Measurements from ENCODE around the gene FGGY.
"Not testable (repeated sequence)": the region's sequence is repeated elsewhere in the genome, so short reads cannot be mapped to it uniquely, and the experiment has no call there.

The FGGY gene

DNA sequence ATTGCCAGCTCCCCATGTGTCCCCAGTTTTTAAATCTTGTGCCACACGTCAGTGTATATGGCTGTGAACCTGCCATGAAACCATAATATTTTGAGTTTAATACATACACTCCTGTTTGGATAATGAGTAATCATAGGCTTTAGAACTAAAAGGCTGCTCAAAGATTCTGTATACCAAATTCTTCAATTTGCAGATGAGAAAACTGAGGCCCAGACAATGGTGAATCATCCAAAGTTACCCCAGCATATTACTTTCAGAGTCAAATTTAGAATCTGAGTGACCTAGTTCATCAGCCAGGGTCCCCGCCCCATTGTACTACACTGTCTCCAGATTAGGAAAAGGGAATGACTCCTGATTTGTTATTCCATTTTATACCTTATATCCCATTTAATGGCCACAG, 224.6 kb downstream of the FGGY start:
- DNase-seq, result no peak

DNA sequence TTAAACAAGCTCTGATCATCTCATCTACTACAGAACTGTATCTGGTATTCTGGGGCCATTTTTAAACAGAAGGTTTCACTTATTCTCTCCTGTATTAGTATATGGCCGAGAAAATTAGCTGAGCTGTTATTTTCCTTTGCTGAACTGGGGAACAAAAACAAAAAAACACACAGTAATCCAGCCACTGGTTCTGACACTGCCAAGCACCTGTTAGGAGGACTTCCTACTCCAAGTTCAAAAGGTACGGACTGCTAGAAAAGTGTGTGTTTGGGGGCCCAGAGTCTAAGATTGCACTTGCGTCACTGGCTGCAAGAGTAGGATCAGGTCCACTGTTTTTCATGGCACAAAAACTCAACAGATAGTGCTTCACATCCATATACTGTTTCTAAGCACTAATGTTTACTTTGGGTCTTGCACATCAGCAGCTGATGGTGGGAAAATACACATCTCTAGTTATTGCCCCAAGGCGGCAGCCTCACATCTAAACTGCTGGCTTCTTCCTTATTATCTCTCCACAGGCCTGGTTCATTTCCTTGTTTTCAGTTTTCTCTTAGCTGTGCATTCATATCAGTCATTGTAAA, 226.1 kb downstream of the FGGY start:
- DNase-seq, result no peak

DNA sequence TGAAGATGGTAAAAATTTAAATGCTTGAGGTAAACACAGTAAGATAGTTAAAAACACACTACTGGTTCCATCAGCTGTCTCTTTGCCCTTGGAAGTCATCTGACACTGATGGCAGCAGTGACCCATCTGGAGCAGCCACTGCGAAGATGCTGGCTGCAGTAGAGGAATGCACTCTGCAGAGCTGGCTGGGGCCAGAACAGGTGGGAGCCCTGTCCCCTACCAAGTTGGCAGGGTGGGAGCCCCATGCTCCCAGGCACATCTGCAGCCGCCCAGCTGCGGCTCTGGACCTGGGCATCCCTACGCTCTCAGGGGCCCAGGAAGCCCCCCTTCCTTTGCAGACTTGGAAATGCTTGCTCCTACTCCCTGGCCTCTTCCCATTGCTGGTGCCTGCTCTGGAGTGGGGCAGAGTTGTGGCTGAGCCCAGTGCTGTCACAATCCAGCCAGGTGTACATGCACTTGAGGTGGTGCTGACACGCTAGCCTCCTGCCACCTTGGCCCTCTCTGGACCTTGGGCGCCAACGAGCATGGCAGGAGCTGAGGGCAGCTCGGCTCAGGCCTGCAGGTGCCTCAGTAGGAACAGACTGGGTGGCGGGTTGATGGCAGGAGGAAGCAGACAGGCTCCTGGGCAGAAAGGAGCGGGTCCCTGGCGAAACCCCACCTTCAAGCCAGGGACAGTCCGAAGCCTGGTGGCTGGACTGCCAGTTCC, 227.0 kb downstream of the FGGY start:
- DNase-seq, result no peak

DNA sequence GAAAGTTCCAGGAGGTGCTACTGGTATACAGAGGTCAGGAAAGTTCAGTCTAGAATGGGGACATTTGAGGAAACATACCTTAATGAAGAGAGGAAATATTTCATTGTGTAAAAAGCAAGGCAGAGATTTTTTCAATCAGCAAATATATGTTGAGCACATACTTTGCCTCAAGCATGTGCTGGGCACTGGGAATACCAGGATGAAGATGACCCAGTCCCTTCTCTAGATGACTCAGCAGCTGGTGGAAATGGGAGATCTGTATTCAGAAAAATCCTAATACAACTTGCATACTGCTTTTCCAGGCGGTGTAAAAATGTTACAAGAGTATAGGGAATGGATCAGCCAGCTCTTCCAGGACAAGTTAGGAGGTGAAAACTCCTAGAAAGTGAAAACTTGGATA, 229.3 kb downstream of the FGGY start:
- no peak for DNase-seq

DNA sequence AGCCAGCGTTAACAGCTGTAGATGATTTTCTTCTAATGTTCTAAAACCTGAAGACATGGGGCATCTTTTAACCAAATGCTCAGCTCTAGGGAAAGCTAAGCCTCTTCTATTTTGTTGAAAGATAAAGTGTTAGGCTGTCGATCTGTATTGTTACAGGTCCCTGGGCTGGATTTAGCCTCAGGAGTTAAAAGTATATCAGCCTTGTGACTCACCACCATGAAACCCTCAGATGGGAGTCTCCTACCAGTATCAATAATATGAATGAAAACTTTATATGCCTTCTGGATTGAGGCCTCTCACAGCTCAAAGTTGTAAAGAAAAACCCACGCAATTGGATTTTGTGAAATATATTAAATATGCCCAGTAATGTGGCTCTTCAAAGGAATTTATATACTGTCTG, 231.6 kb downstream of the FGGY start:
- no peak for DNase-seq

DNA sequence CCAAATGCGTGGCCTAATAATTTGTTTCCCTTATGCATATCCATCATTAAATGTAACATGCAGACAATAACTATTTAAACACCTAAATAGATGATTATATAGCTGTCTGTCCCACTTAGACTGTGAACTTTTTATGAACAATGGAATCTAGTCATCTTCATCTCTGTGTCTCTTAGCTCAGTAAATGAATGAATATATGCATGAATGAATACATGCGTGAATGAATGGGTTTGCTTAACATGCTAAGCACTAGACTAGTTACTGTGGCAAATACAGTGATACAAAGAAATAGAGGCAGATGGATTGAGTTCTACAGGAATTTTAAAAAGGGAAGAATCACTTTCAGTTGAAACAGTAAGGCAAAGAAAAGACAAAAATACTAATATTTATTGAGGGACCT, 232.0 kb downstream of the FGGY start:
- DNase-seq, result no peak

DNA sequence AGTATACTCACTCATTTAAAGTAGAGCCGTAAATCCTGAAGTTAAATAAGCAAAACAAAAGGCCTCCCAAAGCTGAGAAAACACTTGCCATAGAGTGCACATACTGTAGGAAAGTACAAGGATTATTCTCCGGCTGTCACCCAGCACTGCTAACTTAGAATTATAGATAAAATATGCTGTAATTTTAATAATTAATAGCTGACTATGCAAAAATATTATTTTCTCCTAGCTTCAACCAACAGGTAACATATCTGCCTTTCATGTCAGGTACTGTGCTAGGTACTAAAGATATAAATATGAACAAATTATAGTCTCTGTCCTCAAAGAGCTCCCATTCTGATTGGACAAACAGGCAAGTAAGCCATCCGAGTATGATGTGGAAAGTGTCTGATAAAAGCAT, 233.2 kb downstream of the FGGY start:
- DNase-seq, result no peak

DNA sequence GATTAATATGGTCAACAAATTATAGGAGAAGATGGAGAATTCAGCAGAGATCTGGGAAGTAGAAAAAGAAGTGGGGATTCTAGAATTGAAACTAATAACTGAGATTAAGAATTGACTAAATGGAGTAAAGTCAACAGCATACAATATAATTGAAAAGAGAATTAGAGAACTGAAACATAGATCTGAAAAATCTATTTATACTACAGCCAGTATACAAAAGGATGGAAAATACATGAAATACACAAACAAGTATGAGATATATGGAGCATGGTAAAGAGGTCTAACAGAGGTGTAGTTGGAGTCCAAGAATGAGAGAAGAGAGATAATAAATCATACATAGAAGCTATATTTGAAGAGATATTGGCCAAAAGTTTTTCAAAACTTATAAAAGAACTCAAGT, 235.2 kb downstream of the FGGY start:
- no peak for DNase-seq

DNA sequence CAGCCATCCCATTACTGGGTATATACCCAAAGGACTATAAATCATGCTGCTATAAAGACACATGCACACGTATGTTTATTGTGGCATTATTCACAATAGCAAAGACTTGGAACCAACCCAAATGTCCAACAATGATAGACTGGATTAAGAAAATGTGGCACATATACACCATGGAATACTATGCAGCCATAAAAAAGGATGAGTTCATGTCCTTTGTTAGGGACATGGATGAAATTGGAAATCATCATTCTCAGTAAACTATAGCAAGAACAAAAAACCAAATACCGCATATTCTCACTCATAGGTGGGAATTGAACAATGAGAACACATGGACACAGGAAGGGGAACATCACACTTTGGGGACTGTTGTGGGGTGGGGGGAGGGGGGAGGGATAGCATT, 241.6 kb downstream of the FGGY start:
- DNase-seq, result not testable (repeated sequence)

DNA sequence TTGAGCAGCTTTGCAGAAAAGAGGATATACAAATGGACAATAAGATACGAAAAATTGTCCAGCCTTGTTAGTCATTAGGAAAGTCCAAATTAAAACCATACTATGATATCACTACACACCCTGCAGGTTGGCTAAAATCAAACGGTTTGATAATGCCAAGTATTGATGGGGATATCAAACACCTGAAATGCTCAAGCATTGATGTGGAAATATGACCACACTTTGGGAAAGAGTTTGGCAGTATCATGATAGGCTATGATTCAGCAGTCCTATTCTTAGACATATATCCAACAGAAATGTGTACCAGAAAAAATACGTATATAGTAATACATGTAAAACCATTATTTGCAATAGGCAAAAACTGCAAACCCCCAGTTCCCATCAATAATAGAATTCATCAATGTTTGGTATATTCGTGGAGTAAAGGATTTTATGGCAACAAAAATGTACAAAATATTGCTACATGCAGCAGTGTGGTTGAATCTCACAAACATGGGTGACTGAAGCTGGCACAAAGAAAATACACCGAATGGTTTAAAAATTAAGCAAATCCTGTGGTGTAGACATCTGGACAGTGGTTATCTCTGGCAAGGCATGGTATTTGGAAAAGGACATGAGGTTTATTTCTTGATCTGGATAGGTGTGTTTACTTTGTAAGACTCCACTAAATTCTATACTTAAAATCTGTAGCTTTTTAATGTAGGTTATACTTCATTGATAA, 243.2 kb downstream of the FGGY start:
- no peak for DNase-seq

DNA sequence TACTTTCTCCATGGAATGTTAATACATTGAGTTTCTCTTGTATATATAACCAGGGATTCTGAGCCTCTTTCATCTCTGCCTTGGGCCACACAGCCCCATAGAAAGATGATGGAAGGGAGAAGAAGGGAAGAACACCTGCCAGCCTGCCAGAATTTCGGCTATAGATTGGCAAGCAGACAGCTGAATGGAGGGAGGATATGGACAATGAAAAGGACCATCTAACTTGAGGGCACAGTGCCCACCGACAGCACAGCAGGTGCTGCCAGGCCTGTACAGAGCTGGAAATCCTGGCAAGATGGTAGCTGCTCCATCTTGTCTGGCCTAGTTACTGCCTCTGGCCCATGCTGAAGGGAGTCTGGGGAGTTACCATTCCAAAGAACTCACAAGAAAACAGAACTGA, 244.3 kb downstream of the FGGY start:
- DNase-seq, result no peak

DNA sequence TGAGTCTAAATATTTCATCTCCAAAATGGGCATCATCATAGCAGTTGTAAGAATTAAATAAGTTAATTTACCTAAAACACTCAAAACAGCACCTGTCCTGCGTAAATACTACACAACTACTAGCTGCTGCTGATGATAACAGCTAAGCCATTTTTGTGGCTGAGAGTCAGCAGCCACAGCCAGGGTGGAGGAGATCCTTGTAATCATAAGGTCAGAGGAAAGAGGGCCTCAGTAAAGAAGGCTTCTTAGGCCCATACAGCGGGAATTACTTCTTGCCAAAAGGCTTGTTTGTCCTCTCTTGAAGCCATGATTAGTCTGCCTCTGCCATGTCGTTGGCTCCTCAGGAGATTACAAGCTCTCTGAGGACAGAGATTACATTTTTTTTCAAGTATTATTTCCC, 245.0 kb downstream of the FGGY start:
- no peak for DNase-seq

DNA sequence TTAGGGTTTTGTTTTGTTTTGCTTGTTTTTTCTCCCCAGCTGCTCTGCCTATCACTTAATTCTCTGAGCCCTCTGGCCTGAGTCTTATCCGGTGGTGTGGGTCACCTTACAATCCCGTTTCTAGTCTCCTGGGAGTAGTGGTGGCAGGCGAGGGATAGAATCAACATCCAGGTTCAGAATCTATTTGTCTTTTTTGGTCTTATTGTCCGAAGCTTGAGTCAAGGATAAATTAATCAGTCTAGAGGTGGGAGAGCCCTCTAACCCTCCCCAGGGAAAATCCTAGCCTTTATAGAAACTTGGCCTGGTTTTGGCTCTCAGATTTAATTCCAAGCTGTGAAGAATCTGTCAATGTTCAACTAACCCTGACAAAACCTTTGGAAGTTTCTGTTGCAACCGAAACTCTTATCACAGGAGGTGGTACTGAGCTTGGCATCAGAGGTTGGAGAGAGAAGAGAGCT, 246.3 kb downstream of the FGGY start:
- DNase-seq, result no peak

DNA sequence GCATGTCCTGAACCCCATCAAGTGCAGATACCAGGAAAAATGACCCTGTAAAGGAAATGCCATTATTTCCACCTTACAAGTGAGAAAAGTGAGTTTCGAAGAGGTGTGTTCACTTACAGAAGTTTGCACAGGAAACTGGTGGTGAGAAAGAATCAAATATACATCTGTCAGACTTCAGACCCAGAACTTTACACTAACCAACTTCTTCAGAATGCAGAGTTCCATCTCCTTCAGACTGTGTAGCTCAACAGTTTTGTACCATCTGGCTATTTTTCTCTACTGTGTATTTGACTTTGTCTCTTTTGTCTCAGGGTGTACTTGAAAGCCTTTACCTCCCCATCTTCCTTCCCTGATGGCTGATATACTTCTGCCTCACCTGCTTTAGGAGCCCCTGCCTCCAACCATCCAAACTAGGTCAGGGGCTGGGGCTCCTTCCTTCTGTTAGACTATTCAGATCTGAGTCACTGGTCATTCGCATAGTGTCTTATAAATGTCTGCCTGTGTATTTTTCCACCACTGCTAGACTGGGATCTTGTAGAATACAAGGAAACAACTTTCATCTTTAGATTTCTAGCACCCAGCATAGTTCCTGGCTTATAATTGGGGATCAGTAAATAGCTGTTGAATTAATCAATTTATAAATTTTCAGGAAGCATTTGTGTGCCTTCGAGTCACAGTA, 247.9 kb downstream of the FGGY start:
- no peak for DNase-seq

DNA sequence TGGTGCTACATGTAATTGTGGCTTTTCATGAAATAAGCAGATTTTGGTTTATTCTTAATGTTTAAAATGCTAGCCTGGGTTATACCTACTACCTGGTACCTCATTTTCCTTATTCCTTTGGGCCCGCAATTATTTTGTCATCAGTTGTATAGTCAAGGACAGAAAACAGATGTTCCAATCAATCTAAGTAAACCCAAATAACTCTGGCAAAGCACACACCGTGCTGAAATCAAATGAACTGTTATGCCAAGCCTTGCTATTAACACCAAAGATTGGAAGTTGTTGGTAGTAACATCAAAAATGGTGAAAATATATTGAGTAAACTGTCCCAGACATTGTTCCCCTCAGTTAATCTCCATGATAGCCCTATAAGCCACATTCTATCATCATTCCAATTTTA, 248.9 kb downstream of the FGGY start:
- DNase-seq, result no peak

DNA sequence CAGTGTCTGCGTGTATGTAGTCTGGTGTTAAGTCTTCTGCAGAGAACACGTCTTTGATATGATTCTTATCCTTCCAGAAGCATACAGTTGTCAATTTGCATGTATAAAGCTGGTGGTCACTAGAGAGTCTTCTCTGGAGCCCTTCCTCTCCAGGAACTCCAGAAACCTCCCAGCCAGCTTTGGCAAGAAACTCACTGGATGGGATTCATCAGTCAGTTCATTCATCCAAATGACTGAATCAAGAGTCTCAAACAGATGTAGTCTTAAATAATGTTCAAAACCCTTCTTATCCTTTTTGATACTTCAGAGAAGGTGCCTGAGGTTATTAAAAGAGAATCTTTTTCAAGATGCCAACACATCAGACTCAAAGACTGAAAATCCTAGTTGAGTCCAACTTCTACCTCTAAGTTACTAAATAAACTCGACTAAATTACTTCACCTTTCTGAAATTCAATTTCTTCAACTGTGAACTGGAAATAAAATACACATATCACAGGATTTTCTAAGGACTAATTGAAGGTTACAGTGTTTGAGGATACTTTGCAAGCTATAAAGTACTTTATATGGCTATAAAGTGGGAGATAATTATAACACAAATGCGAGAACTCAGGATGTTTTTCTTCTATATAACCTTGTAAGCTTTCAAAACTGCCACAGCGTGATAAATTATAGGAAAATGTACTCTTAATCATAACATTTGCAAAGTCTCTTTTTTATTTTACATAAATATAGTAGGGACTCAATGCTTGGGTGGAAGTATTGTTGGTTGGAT, 252.4 kb downstream of the FGGY start:
- DNase-seq, result no peak

DNA sequence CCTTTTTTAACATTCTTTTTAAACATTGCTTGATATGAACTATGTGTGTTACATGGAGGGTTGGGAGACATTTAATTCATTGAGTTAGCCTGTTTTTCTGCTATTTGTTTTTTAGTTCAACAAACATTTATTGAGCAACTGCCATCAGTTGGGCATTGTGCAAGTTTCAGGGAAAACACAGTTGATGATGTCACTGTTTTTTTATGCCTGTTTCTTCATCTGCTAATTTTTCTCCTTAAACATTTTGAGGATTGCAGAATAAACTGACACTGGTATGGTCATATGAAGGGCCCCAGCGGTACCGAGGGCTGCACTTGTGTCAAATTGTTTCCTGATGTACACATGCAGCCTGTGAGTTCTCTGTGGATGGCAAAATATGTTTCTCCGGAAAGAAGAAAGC, 253.0 kb downstream of the FGGY start:
- peak; percentile 89 for DNase-seq

DNA sequence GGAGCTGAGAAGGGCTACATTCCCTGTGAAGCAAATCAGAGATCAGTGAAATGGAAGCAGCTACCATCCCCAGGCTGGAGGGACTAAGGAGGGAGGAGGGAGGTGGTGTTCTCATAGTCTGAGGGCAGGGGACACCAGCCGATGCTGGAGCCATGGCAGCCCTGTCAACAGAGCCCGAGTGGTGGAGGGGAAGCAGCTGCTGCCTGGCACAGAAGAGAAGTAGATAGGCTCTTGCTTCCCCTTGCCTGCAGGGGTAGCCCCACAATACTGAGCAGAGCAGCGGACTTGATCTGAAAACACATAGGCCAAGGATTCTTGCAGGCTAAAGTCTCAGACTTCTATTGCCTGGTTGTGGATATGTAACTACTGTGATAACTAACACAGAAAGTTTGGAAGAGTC, 255.1 kb downstream of the FGGY start:
- DNase-seq, result no peak

DNA sequence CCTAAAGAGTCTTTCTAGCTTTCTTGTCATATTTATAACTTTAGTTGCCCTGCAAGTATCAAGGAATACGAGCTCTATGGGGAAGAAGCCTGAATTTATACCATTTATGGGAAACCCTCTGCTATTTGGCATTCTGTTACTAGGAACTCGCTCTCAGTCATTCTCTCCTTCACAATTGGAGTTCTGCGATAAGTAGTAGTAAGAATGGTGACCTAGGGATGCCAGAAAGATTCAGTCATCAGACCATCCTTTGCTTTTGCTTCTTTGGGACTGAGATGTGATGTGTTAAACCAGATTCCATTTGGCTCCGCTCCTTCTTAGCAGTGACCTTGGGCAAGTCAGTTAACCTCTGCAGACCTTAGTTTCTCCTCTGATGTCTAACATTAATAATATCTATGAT, 256.5 kb downstream of the FGGY start:
- no peak for DNase-seq

DNA sequence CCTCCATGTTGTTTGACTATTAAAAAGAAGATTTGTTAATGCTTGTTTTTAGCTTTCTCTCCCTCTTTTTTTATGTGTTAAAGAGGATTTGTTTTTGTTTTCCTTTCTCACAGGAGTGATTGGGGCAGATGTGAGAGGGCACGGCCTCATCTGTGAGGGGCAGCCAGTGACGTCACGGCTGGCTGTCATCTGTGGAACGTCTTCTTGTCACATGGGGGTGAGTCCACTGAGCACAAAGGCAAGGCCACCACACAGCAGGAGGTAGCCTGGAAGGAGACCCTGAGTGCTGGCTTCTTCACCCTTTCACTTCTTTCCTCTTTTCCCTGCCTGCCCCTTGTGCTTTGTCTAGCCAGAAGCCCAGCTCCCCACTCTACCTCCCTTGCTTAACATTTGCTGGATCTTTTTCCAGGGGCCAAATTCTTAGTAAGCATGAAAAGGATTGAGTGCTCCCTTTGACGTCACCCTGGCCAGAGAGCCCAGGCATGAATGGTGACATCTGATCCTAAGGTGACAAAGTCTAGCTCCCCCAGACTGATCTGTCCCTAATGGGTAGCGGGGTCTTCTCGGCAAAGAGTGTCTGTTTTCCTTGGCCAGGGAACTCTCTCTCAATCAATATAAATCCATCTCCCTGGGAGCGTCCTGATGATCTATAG, 257.2 kb downstream of the FGGY start:
- DNase-seq, result no peak

DNA sequence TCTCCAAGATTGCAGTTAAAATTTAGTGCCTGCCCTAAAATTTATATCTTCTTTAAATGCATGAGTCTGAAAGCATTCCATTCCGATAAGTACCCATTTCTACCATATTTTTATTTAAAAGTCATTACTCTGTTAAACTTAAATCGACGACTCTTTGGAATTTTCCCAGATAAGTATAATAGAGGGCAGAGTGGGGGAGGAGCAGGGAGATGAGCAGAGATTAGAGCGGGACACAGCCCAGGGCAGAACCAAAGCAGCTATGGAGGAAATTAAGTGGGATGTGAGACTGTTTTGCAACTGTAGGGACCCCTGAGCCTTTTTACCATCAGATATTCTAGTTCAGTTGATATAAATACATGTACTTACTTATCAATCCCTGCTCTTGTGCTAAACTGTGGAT, 257.9 kb downstream of the FGGY start:
- DNase-seq, result no peak

DNA sequence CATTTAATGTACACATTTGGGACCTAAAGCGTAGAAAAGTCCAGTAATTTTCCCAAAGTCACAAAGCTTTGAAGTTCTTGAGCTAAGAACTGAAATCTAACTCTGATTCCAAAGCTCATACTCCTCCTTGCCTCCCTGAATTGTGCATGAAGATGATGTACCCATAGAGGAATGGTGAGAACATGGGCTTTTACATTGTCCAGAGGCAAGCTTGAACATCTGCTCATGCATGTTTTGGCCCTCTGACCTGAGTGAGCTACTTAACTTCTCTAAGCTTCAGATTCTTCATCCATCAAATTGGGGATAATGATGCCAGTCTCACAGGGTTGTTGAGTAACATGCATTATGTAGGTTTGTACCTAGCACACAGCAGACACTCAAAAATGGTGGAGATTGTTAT, 259.5 kb downstream of the FGGY start:
- DNase-seq, result no peak

Data from suppressor macrophage treated with lipopolysaccharide for 4 hours (primary cell).